HG02970 (cell line): ENCODE measurements around the gene PARP2.
A peak's percentile ranks its signal among the peaks of the same experiment; 100 is the strongest.
"Not testable (repeated sequence)": the region's sequence is repeated elsewhere in the genome, so short reads cannot be mapped to it uniquely, and the experiment has no call there.

Source experiments
- ATAC-seq: cut with Tn5 transposase; IDR thresholded peaks from one replicate; pipeline ENCODE4 v1.9.1; 2021; ENCODE audit warnings: mild to moderate bottlenecking, moderate library complexity, moderate number of reproducible peaks; ENCODE audit not compliant: unreplicated experiment, low FRiP score

Gene PARP2, protein sequence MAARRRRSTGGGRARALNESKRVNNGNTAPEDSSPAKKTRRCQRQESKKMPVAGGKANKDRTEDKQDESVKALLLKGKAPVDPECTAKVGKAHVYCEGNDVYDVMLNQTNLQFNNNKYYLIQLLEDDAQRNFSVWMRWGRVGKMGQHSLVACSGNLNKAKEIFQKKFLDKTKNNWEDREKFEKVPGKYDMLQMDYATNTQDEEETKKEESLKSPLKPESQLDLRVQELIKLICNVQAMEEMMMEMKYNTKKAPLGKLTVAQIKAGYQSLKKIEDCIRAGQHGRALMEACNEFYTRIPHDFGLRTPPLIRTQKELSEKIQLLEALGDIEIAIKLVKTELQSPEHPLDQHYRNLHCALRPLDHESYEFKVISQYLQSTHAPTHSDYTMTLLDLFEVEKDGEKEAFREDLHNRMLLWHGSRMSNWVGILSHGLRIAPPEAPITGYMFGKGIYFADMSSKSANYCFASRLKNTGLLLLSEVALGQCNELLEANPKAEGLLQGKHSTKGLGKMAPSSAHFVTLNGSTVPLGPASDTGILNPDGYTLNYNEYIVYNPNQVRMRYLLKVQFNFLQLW

DNA sequence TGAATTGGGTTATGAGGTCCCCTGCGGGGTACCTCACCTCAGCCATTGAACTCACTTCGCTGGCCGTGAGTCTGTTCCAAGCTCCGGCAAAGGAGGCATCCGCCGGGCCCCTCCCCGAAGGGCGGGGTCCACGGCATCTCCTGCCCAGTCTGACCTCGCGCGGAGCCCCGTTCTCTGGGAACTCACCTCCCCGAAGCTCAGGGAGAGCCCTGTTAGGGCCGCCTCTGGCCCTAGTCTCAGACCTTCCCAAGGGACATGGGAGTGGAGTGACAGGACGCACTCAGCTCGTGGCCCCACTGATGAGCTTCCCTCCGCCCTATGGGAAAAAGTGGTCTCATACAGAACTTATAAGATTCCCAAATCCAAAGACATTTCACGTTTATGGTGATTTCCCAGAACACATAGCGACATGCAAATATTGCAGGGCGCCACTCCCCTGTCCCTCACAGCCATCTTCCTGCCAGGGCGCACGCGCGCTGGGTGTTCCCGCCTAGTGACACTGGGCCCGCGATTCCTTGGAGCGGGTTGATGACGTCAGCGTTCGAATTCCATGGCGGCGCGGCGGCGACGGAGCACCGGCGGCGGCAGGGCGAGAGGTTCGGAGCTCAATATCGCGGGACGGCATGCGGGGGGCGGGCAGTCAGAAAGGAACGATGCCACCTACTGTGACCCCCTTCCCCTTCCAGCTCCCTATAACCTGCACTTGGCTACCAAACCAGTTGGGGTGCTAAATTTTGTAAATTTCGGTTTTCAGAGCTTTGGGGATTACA, at the start of gene PARP2:
Gene PARP2, plus strand, starts transcription at position 544 of the 770 bp plus-strand sequence. Its CDS starts 7 bp downstream, at position 551.
- peak; percentile 94 for ATAC-seq

DNA sequence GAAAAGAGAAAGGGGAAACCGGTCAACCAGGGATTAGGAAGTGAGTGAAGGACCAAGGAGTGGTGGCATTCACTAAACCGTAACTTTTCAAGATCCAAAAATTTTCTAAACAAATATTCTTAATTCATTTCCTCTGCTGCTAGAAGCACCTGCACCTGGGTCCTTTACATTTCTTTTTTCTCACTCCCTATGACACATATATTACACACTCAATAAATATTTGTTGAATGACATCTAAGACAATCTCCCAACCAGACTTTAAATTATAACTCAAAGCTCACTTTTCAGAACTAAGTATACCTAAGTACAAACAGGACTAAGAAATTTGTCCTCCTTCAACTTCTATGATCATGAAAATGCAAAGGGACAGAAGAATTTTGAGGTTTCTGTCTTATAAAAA, 48.8 kb upstream of the PARP2 start:
- no peak for ATAC-seq

DNA sequence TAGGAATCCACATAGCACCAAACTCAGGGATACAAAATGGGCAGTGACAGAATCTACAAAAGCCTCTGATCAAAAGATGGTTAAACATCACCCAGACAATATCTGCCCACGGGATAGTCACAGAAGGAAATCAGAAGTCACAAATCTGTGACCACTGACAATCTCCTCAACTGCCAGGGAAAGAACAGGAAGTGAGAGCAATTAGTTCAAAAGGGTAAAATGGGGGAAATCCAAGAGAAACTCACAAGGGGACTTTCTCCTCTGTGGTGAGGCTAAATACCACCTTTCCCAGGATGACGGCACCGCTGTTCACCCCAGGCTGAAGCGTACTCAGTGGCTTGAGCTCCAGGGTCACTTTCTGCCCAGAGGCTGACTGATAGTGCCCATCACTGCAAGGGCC, 48.4 kb upstream of the PARP2 start:
- ATAC-seq: peak; percentile 84

DNA sequence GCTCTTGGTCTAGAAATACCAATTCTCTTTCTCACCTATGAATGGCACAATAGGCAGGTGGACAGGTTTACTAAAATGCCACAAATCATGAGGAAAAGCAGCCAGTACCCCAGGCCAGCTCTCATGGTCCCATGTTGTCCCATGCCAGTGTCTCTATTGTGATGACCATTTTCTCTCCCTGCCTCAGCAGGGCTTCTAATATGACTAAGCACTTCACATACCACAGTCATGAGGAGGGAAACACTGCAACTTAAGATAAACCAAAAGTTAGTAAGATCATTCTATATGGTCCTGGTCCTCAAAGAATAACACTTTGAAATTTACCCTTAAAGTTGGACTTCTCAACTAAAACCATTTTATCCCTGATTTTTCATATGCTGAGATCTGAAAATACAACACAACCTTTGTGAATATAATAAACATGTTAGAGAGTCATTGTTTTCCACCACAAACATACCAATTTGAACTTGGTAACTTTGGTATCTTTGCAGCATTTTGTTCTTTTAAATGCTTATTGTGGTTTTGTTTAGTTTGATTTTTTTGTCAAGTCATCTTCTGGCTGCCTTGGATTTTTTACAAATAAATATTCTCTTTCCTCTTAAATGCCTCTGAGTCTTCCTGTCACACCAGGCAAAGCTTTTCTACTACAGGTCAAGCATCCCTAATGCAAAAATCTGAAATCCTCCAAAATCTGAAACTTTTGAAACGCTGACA, 41.2 kb upstream of the PARP2 start:
- ATAC-seq: no peak

DNA sequence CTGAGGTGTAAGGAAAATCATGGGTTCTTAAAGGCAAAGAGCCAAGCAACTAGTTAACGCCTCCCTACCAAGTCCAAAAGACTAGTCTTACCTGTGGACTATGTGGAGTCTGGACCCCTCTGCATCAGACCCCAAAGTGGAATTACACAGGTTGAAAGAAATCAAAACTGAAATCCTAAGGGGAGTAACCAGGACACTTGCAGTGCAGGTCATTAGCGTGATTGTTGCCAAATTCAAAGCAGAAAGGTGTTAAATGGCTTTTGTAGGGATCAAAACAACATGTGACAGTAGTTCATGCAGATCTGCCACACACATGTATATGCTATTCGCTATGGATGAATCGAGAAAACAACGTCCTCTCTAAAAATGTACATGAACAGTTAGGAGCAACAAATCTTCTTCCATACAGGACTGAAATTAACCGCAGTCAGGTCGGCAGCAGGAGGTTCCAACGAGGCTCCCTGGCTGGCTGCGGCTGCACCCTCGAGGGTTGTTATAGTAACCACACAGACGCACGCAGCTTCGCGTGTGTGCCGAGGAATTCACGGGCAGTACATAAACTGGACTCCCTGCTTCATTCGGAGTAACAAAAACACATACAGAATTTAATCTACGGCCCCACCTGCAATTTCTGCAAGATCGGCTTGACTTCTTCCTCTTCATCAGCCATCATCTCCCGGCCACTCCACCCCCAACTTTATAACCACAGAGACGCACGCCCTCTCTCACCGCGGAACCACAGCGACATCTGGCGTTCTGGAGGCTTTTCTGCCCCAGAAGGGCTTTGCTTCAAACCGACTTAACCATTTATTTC, 38.0 kb upstream of the PARP2 start, which contains the start of gene TTC5:
Gene TTC5, minus strand, starts transcription at position 687 of the 814 bp plus-strand sequence. Its CDS starts 14 bp downstream, at position 673.
- ATAC-seq: peak; percentile 90

DNA sequence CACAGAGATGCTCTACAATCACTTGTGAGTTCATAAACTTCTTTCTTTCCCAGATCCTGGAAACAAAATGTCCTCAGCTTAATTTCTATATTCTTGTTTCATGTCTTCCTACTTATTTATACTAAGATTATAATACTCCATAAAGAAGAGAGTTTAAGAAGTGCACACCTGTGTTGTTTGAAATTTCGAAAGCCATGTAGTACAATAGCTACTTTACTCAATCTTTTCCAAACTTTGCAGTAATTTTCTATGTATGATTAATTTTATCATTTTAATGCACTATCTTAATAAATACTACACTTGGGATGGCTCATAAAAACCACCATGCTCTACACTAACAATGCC, 37.4 kb upstream of the PARP2 start:
- no peak for ATAC-seq

DNA sequence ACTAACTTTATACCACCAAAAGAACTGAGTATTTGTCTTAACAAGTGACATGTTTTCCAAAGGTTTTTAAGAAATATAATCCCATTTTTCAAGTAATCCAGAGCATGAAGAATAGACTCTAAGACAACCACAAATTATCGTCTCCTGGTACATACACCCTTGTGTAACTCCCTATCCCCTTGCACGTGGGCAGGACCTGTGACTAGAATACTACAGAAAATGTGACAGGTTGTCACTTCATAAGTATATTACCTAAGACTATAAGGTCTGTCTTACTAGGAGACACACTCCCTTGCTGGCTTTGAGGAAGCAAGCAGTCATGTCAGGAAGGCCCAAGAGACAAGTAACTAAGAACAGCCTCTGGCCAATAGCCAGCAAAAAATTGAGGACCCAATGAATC, 29.4 kb upstream of the PARP2 start:
- ATAC-seq: no peak

DNA sequence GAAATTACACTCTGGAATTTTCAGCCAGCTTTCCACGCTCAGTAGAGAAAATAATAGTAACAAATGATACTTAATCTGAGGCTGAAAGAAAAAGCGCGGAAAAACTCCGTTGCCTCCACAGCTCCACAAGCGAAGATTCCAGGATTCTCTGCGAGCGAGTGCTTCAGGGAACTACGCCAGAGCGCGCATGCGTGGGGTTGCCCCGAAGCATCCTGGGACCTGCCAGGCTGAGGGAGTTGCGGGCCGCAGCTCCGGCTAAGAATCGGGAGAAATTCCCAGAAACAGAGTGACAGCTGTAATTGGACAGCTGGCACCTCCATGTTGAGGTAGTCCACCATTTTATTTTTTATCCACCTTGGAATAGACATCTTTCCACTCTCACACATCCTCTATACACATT, 25.7 kb upstream of the PARP2 start:
- ATAC-seq: no peak

DNA sequence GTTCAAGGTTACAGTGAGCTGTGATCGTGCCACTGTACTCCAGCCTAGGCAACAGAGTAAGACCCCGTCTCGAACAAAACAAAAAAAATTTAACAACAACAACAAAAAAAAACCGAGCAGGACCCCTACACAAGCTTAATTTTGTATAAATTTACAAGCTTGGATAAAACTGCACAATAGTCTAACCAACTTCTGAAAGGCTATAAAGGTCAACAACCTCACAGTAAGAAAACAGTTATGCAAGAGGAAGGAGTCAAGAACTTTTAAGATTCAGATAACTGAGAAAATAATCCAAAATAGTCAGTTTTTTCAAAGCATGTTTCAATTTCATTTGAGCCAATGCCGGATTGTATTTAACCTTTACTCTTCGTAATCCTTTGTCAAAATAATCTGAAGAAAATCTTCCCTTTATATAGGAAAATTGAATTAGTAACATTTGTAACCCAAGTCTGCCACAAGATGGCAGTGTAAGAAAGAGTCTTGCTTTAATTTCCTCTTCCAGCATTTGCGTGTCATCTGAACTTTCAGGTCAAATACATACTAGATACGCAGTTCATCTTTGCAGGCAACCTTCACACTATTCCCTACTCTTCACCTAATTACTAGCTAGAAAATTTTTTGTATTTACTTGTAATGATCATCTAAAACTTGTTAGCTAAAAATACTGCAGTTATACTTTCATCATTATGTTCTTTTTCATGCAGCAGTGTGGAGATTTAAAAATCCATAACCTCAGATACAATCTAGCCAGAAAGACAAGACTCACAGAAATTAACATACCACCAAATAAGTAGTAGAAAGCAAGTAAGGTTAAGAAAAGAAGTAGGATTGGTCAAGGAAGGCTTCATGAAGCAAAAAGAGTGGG, 16.2 kb upstream of the PARP2 start:
- peak; percentile 56 for ATAC-seq

DNA sequence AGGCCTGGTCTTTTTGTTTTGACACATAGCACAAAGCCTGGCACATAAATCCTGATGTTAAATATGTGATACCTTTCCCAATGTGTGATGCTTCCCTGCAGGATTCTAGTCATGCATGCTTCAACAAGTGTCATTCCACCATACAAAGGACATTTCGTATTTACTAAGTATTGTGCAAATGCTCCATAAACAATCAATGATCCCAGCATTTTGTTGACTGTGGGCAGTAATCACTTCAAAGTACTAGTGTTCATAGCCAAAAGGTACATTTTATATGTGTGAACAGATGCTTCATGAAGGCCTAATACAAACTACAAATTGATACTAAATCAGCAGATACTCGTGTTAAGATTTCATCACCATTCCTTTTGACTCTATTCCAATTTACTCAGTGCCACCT, 14.7 kb upstream of the PARP2 start:
- ATAC-seq: no peak

DNA sequence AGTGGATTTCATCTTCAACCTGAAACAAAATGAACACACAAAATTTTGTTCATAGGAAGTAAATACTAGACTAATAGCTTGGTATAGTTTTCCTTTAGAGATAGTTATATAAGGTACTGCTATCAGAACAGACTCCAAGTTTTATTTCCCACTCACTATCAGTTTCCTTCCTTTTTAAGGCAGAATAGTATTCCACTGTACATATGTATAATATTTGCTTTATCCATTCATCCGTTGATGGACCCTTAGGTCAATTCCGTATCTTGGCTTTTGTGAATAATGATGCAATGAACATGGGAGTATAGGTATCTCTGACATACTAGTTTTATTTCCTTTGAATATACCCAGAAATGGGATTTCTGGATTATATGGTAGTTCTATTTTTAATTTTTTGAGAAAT, 14.1 kb upstream of the PARP2 start:
- no peak for ATAC-seq

DNA sequence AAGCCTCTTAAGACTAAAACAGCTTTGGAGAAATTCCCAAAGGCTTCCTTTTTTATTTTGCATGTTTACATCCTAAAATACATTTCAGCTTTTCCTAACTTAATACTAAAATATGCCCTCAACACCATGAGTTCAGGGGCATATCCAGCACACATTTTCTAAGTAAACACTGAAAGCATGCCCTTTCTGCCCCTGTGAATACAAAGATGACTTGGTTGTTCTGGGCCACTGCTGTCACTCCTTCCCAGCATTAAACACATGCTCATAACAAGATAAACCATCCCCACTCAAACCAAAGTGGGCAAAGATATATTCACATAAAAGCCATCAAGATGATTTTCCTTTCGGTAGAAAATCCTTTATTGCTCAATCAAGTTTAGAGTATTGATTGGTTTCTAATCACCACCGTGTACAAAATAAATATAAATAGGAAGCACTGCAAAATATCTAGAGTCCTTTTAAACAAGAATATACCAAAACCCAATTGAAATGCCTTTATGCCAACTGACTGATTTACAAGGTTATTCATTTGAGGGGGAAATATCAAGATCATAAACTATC, 12.3 kb upstream of the PARP2 start:
- ATAC-seq: no peak

DNA sequence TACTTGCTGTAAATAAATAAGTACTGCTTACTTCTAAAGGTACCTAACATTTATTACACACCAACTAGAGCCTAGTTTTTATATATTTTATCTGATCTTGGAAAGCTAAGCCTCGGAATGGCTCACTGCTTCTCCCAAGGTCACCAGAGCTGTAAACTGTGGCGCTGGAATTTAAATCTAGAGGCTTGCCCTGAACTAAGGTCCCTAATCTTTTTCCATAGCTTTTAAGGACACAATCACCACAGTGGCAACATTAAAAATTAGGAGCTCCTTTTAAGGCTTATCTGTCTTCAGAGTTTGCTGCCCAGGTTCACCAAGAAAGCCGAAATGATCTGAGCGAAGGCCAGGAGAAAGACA, 11.0 kb upstream of the PARP2 start:
- ATAC-seq: no peak

DNA sequence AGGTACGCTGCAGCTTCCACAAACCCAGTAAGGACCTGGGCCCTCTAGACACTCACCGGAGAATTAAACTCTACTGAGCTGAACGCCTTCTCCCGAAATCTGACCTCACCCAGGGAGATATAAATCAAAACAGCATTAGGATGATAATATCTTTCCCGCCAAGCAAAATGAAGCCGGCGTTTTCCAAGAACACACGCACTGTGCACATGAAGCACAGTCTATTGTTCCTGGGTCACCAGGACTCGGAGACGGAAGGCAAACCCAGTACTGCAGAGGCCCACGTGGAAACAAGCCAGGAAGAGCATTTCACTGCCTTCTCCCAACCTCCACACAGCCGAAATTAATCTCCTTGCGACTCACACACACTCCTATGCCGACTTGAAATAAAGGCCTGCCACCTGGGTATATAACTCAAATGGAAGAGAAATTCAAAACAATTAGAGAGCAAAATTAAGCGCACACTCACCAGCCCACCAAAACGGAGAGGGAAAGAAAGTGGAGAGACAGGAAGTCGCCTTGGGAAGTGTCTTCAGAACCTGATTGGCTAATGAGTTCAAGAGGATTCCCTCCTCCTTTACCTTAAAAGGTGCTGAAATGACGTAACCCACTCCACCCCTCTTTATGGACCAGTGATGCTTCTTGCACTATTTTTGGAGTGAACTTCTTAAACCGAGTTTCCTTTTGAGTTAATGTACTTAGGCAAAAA, 10.5 kb upstream of the PARP2 start, which contains the start of gene CCNB1IP1:
Gene CCNB1IP1, minus strand, starts transcription at position 492 of the 706 bp plus-strand sequence. CDS start 16,756 bp downstream, outside the sequence.
- peak; percentile 90 for ATAC-seq

DNA sequence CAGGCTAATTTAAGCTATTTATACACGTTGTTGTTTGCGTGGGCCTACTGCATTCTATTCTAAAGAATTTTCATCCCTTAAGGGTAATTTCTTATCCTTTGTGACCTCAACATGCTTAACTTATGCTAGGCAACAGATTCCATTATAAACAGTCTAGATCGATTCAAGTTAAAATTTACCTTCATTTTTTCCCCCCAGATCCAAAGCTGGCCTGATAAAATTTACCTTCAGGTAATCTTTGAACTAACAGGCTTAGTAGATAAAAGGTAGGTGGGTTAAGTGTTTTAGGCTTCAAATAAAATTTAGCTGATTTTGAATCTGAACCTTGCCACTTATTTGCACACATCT, 10.0 kb upstream of the PARP2 start:
- ATAC-seq: no peak

DNA sequence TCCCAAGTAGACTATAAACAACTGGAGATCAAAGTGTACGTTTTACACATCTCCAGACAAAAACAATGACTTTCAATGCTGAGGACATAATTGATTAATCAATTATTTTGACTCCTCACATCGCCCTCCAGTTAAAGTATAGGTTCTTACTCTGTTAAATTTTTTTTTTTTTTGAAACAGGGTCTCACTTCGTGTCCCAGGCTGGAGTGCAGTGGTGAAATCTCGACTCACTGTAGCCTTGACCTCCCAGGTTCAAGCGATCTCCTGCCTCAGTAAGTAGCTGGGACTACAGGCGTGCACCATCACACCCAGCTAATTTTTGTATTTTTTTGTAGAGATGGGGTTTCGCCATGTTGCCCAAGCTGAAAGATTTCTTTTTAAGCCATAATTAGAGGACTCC, 9.4 kb upstream of the PARP2 start:
- no peak for ATAC-seq

DNA sequence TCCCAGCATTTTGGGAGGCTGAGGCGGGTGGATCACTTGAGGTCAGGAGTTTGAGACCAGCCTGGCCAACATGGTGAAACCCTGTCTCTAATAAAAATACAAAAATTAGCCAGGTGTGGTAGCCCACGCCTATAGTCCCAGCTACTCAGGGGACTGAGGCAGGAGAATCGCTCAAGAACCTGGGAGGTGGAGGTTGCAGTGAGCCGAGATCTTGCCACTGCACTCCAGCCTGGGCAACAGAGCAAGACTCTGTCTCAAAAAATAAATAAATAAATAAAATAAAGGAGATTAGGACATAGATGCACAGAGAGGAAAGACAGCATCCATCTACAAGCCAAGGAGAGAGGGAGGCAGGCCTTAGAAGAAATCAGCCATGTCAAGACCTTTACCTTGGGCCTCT, 2.4 kb upstream of the PARP2 start:
- not testable (repeated sequence) for ATAC-seq

DNA sequence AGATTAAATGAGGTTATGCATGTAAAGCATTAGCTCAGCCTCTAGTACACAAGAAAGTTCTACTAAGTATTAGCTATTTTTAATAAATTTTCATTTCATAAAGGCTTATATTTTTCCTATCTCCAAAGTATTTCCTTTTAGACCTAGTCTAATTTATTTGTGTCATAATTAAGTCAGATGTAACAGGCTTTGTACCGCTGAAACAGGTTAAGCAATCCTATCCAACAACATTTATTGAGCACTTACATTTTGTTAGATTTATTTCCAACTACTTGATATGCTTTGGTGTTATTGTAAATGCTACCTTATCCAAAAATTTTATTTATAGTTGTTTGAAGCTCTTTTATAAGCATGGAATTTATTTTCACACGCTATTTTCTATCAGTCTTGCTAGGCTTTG, 1.8 kb upstream of the PARP2 start:
- ATAC-seq: no peak
